ENCODE measurements around the gene POLR3K. TPM values are rescaled to one million over a fixed set of nuclear protein-coding genes. Genes with fewer than 3 reads are reported as not detected.

The POLR3K gene
- total and polyA plus RNA-seq, 4 donors = 2.8 to 9.8 (median 7.4) TPM

DNA sequence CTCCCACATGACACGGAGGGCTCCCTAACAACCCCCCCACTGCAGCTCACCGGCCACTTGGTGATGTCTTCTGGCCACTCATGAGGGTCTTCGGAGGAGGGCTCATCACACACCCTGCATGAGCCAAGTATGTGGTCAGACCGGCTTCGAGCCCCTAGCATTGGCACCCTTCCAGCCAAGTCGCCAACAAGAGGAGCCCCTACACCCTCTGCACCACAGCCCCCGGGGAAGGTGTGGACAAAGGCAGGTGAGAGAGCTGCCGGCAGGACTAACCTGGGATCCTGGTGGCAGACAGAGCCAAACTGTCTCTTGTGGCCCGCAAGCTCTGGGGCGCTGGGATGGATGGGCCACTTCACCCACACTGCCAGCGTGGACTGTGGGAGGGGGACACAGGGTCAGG, 6.8 kb upstream of the POLR3K start (continued):
- TF ChIP-seq, protein P1, sequence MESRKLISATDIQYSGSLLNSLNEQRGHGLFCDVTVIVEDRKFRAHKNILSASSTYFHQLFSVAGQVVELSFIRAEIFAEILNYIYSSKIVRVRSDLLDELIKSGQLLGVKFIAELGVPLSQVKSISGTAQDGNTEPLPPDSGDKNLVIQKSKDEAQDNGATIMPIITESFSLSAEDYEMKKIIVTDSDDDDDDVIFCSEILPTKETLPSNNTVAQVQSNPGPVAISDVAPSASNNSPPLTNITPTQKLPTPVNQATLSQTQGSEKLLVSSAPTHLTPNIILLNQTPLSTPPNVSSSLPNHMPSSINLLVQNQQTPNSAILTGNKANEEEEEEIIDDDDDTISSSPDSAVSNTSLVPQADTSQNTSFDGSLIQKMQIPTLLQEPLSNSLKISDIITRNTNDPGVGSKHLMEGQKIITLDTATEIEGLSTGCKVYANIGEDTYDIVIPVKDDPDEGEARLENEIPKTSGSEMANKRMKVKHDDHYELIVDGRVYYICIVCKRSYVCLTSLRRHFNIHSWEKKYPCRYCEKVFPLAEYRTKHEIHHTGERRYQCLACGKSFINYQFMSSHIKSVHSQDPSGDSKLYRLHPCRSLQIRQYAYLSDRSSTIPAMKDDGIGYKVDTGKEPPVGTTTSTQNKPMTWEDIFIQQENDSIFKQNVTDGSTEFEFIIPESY (IDR thresholded peaks at IDR 0.05) = no peak
- TF ChIP-seq JUND (IDR thresholded peaks at IDR 0.05) (no peak), YY1 (IDR thresholded peaks at IDR 0.05) (no peak)

- 90% methylated on average over 14 of the region's 14 CpGs for WGBS
- H3K27me3 ChIP-seq (ENCODE audit: control insufficient read depth in 4 of 4, insufficient read depth in 4 of 4, low read length in 3 of 4) = no peaks in the 10 kb centered on the region
- no peak overlapping the region for H3K9ac ChIP-seq (ENCODE audit: low read depth in 1 of 2, low read length in 2 of 2)
- H3K4me3 ChIP-seq (ENCODE audit: low read depth in 1 of 3, low read length in 3 of 3) = no peak overlapping the region
- peaks cover 4 to 36% (median 9%) of the 10 kb centered on the region in 4 donors for H3K36me3 ChIP-seq (ENCODE audit: control insufficient read depth in 4 of 4, insufficient read depth in 3 of 4, low read depth in 1 of 4, low read length in 3 of 4)
- peaks cover 0 to 9% (median 2%) of the 10 kb centered on the region in 4 donors for H3K4me1 ChIP-seq (ENCODE audit: control insufficient read depth in 4 of 4, insufficient read depth in 4 of 4, low read length in 3 of 4)
- no peak overlapping the region for H3K27ac ChIP-seq (ENCODE audit: low read depth in 1 of 2, low read length in 2 of 2)
- no peak for DNase-seq (ENCODE audit: low spot score)
- H3K9me3 ChIP-seq (ENCODE audit: control insufficient read depth in 4 of 4, low read length in 3 of 4) = no peaks in the 10 kb centered on the region
- TF ChIP-seq SP1 (IDR thresholded peaks at IDR 0.05) = no peak
- TF ChIP-seq, protein P1 (IDR thresholded peaks at IDR 0.05) = no peak
- no peak for TF ChIP-seq RXRA (IDR thresholded peaks at IDR 0.05)
- TF ChIP-seq EGR1 (IDR thresholded peaks at IDR 0.05; ENCODE audit: low read depth in 2 of 2) = no peak
- no peak for TF ChIP-seq HNF4A (conservative IDR thresholded peaks at IDR 0.05)
Observed at GRCh38 chr16:59440-60059, 6.1 kb upstream of the POLR3K start.

DNA sequence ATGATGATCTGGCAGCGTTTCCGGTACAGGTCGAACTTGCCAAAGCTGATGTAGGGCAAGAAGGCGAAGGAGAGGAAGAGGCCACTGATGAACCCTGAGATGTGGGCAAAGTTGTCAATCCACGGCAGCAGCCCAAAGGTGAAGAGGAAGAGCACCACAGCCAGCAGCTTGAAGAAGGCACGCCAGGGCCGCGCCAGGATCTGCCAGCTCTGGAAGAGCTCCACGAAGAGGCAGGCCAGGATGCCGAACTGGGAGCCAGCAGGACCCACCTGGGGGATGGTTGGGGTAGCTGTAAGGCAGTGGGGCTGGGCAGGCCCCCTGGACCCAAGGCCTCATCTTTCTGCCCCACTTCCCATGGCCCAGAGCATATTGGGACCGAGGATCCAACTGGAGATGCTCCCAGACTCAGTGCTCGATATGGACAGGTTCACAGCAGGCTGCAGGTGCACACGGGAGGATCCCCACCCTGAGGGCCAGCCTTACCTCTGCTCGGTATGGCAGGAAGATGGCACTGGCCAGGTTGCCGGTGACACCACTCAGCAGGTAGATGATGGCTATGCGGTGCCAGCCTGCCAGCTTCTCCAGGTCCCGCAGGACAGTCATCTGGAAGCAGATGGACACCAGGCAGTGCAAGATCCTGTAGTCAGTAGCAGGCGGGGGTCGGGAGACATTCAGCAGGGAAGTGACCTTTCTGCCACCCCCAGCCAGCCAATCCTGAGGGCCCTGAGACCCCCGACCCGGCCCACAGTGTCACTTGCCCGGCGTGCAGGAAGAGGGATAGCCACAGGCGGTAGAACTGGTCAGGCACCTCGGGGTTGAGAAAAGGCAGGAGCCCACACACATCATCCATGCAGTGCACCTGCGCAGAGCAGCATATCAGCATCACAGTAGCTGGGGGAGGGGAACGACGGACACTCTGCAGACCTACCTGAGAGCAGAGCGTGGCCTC, 5.4 kb upstream of the POLR3K start:
- H3K27me3 ChIP-seq (ENCODE audit: control insufficient read depth in 4 of 4, insufficient read depth in 4 of 4, low read length in 3 of 4) = no peaks in the 10 kb centered on the region
- no peak for DNase-seq (ENCODE audit: low spot score)
- H3K4me1 ChIP-seq (ENCODE audit: control insufficient read depth in 4 of 4, insufficient read depth in 4 of 4, low read length in 3 of 4) = peaks cover 0 to 8% (median 4%) of the 10 kb centered on the region in 4 donors
- H3K4me3 ChIP-seq (ENCODE audit: low read depth in 1 of 3, low read length in 3 of 3) = no peak overlapping the region
- H3K27ac ChIP-seq (ENCODE audit: low read depth in 1 of 2, low read length in 2 of 2) = no peak overlapping the region
- H3K9me3 ChIP-seq (ENCODE audit: control insufficient read depth in 4 of 4, low read length in 3 of 4) = no peaks in the 10 kb centered on the region
- peaks cover 4 to 36% (median 9%) of the 10 kb centered on the region in 4 donors for H3K36me3 ChIP-seq (ENCODE audit: control insufficient read depth in 4 of 4, insufficient read depth in 3 of 4, low read depth in 1 of 4, low read length in 3 of 4)
- 92% methylated on average over 29 of the region's 29 CpGs for WGBS
- no peak overlapping the region for H3K9ac ChIP-seq (ENCODE audit: low read depth in 1 of 2, low read length in 2 of 2)
- TF ChIP-seq, protein P1 (IDR thresholded peaks at IDR 0.05) = no peak
- TF ChIP-seq REST (IDR thresholded peaks at IDR 0.05) (no peak), NR2F2 (IDR thresholded peaks at IDR 0.05) (no peak), TAF1 (conservative IDR thresholded peaks at IDR 0.05) (no peak), HNF4A (conservative IDR thresholded peaks at IDR 0.05) (no peak), RXRA (IDR thresholded peaks at IDR 0.05) (no peak), HNF4G (IDR thresholded peaks at IDR 0.05) (no peak), JUND (IDR thresholded peaks at IDR 0.05) (no peak), FOXA2 (IDR thresholded peaks at IDR 0.05) (no peak), RAD21 (IDR thresholded peaks at IDR 0.05) (no peak), SP1 (IDR thresholded peaks at IDR 0.05) (no peak), FOXA1 (IDR thresholded peaks at IDR 0.05) (no peak), ATF3 (IDR thresholded peaks at IDR 0.05) (no peak), EGR1 (IDR thresholded peaks at IDR 0.05; ENCODE audit: low read depth in 2 of 2) (no peak)
- TF ChIP-seq, protein P2, sequence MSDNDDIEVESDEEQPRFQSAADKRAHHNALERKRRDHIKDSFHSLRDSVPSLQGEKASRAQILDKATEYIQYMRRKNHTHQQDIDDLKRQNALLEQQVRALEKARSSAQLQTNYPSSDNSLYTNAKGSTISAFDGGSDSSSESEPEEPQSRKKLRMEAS (IDR thresholded peaks at IDR 0.05) = no peak

All from liver (tissue), 9 donors.